NCI-H146 treated with DMSO at 0.1 percent for 48 hours (cell line): ENCODE results near the gene SATB2.
A peak's percentile ranks its signal among the peaks of the same experiment; 100 is the strongest.

Experiments
- DNase-seq: peaks from one replicate; lab custom pipeline; 2025; ENCODE audit not compliant: unreplicated experiment; lab: John Stamatoyannopoulos, UW

SATB2 gene

GRCh38 chr2:199465988-199466691, 8.4 kb upstream of the SATB2 start:
- DNase-seq, result no peak

GRCh38 chr2:199465390-199465789, 7.7 kb upstream of the SATB2 start:
- no peak for DNase-seq

- DNase-seq, result no peak
Observed at GRCh38 chr2:199464606-199465352, 7.0 kb upstream of the SATB2 start.

GRCh38 chr2:199463708-199464605, 6.2 kb upstream of the SATB2 start:
- DNase-seq, result no peak

GRCh38 chr2:199462956-199463692, 5.4 kb upstream of the SATB2 start:
- DNase-seq, result no peak

GRCh38 chr2:199462347-199462955, 4.7 kb upstream of the SATB2 start:
- no peak for DNase-seq

- DNase-seq, result no peak
Observed at GRCh38 chr2:199461711-199462346, 4.1 kb upstream of the SATB2 start.

- no peak for DNase-seq
Observed at GRCh38 chr2:199460846-199461710, 3.3 kb upstream of the SATB2 start.

- no peak for DNase-seq
Observed at GRCh38 chr2:199460101-199460671, 2.4 kb upstream of the SATB2 start.

- DNase-seq, result peak; percentile 8
Observed at GRCh38 chr2:199459286-199460100, 1.8 kb upstream of the SATB2 start.

GRCh38 chr2:199458806-199459285, 1.1 kb upstream of the SATB2 start:
- no peak for DNase-seq

- DNase-seq, result no peak
Observed at GRCh38 chr2:199458009-199458805, 468 bp upstream of the SATB2 start.

GRCh38 chr2:199456383-199457146, 1.2 kb downstream of the SATB2 start:
- DNase-seq, result no peak

GRCh38 chr2:199455545-199456382, 2.0 kb downstream of the SATB2 start:
- no peak for DNase-seq

GRCh38 chr2:199455210-199455544, 2.6 kb downstream of the SATB2 start:
- no peak for DNase-seq
